ENCODE results near the gene CD247.

Gene CD247

DNA sequence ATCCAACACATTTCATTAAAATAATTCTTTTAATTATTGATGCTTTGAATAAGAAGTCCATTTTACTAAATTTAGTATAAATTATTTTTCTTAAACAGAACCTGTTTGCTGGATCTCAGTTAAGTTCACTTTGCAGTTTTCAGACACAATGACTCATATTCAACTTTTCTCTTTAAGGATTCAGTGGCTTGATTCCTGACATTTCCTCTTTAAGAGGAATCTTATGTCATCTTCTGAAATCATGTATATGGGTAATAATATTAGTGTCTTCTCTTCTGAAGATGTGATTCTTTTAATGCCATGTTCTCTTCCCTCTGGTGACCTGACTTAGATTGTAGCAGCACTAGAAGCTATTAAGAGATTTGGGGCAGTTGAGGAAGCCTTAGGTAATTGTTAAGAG, 22.7 kb upstream of the CD247 start:
- Histone ChIP-seq H3K4me1 (ENCODE audit: insufficient read depth, low read length) (no peaks in the 10 kb centered on the region), H3K4me3 (ENCODE audit: low read depth in 1 of 2, low read length in 2 of 2) (no peak overlapping the region), H3K27ac (ENCODE audit: low read length) (no peak overlapping the region), H3K27me3 (ENCODE audit: insufficient read depth, low read length, poor library complexity) (no peaks in the 10 kb centered on the region), H3K9ac (ENCODE audit: low read depth, low read length) (no peak overlapping the region), H3K4me2 (ENCODE audit: insufficient read depth, low read length) (no peak overlapping the region), H3K36me3 (ENCODE audit: insufficient read depth, low read length) (peaks cover 14% of the 10 kb centered on the region), H3K9me3 (ENCODE audit: insufficient read depth, low read length, severe bottlenecking) (no peaks in the 10 kb centered on the region), H4K20me1 (ENCODE audit: insufficient read depth, low read length) (no peaks in the 10 kb centered on the region), H3K79me2 (ENCODE audit: insufficient read depth, low read length) (no peaks in the 10 kb centered on the region), H2AFZ (ENCODE audit: low read depth, low read length) (no peak overlapping the region)
- no peak for TF ChIP-seq EZH2 (IDR thresholded peaks at IDR 0.05; ENCODE audit: borderline replicate concordance, low read depth, low read length, severe bottlenecking)
- no peak for ATAC-seq (ENCODE audit: insufficient read depth, low read depth)
- no peak for DNase-seq

GRCh38 chr1:167538657-167539056, 20.3 kb upstream of the CD247 start:
- Histone ChIP-seq H3K27ac (ENCODE audit: low read length) (no peak overlapping the region), H3K9me3 (ENCODE audit: insufficient read depth, low read length, severe bottlenecking) (no peaks in the 10 kb centered on the region), H3K4me3 (ENCODE audit: low read depth in 1 of 2, low read length in 2 of 2) (no peak overlapping the region), H3K9ac (ENCODE audit: low read depth, low read length) (no peak overlapping the region), H3K79me2 (ENCODE audit: insufficient read depth, low read length) (no peaks in the 10 kb centered on the region), H3K27me3 (ENCODE audit: insufficient read depth, low read length, poor library complexity) (no peaks in the 10 kb centered on the region), H3K36me3 (ENCODE audit: insufficient read depth, low read length) (0 out of 2 replicates have a peak, but pooled peaks cover 4% of the 10 kb centered on the region), H3K4me1 (ENCODE audit: insufficient read depth, low read length) (peaks cover 2% of the 10 kb centered on the region), H2AFZ (ENCODE audit: low read depth, low read length) (no peak overlapping the region), H3K4me2 (ENCODE audit: insufficient read depth, low read length) (no peak overlapping the region), H4K20me1 (ENCODE audit: insufficient read depth, low read length) (no peaks in the 10 kb centered on the region)
- ATAC-seq (ENCODE audit: insufficient read depth, low read depth), result no peak
- TF ChIP-seq CTCF (IDR thresholded peaks at IDR 0.05; ENCODE audit: borderline replicate concordance, extremely low read depth, low read length, poor library complexity, severe bottlenecking) (no peak), EZH2 (IDR thresholded peaks at IDR 0.05; ENCODE audit: borderline replicate concordance, low read depth, low read length, severe bottlenecking) (no peak)
- DNase-seq, result no peak

DNA sequence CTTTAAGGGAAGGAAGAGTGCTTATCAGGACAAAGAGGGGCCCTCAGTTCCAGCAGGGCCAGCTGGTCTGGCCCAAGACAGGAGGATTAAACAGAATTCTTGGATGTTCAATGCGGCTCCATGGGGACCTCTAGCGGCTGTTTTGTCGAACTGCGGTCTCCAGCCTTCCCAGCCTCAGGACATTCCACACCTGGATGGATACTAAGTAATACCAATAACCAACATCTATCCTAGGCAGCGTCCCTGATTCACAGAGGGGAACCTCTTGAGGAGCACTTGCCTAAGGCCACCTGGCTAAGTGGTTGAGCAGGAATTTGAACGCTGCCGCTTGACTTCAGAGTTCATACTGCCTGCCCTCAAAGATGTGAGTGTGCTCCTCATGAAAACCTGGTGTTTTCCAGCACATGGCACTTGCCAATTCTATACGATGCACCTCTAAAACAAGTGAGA, 15.5 kb upstream of the CD247 start:
- H4K20me1 ChIP-seq (ENCODE audit: insufficient read depth, low read length), result no peaks in the 10 kb centered on the region
- no peak overlapping the region for H3K9ac ChIP-seq (ENCODE audit: low read depth, low read length)
- no peak overlapping the region for H2AFZ ChIP-seq (ENCODE audit: low read depth, low read length)
- H3K4me3 ChIP-seq (ENCODE audit: low read depth in 1 of 2, low read length in 2 of 2), result no peak overlapping the region
- H3K9me3 ChIP-seq (ENCODE audit: insufficient read depth, low read length, severe bottlenecking), result no peaks in the 10 kb centered on the region
- H3K36me3 ChIP-seq (ENCODE audit: insufficient read depth, low read length), result no peaks in the 10 kb centered on the region
- H3K4me1 ChIP-seq (ENCODE audit: insufficient read depth, low read length), result peaks cover 14% of the 10 kb centered on the region
- ATAC-seq (ENCODE audit: insufficient read depth, low read depth) (peak; percentile 87), DNase-seq (peak; percentile 70)
- H3K27ac ChIP-seq (ENCODE audit: low read length), result peak overlapping the region; percentile 55
- no peaks in the 10 kb centered on the region for H3K27me3 ChIP-seq (ENCODE audit: insufficient read depth, low read length, poor library complexity)
- no peaks in the 10 kb centered on the region for H3K79me2 ChIP-seq (ENCODE audit: insufficient read depth, low read length)
- H3K4me2 ChIP-seq (ENCODE audit: insufficient read depth, low read length), result no peak overlapping the region
- peak; percentile 96 for TF ChIP-seq CTCF (IDR thresholded peaks at IDR 0.05; ENCODE audit: borderline replicate concordance, extremely low read depth, low read length, poor library complexity, severe bottlenecking)
- TF ChIP-seq EZH2 (IDR thresholded peaks at IDR 0.05; ENCODE audit: borderline replicate concordance, low read depth, low read length, severe bottlenecking), result no peak

GRCh38 chr1:167532964-167533824, 14.9 kb upstream of the CD247 start:
- DNase-seq (no peak), ATAC-seq (ENCODE audit: insufficient read depth, low read depth) (peak; percentile 23; the same call in 2 of the 3 replicates)
- Histone ChIP-seq H3K79me2 (ENCODE audit: insufficient read depth, low read length) (no peaks in the 10 kb centered on the region), H3K9ac (ENCODE audit: low read depth, low read length) (no peak overlapping the region), H3K27me3 (ENCODE audit: insufficient read depth, low read length, poor library complexity) (no peaks in the 10 kb centered on the region), H4K20me1 (ENCODE audit: insufficient read depth, low read length) (no peaks in the 10 kb centered on the region), H2AFZ (ENCODE audit: low read depth, low read length) (peak overlapping the region; percentile 29; the same call in 1 of the 2 replicates), H3K4me1 (ENCODE audit: insufficient read depth, low read length) (peaks cover 14% of the 10 kb centered on the region), H3K4me3 (ENCODE audit: low read depth in 1 of 2, low read length in 2 of 2) (no peak overlapping the region), H3K36me3 (ENCODE audit: insufficient read depth, low read length) (no peaks in the 10 kb centered on the region), H3K9me3 (ENCODE audit: insufficient read depth, low read length, severe bottlenecking) (no peaks in the 10 kb centered on the region), H3K4me2 (ENCODE audit: insufficient read depth, low read length) (no peak overlapping the region), H3K27ac (ENCODE audit: low read length) (peak overlapping the region; percentile 55)
- no peak for TF ChIP-seq CTCF (IDR thresholded peaks at IDR 0.05; ENCODE audit: borderline replicate concordance, extremely low read depth, low read length, poor library complexity, severe bottlenecking)
- TF ChIP-seq EZH2 (IDR thresholded peaks at IDR 0.05; ENCODE audit: borderline replicate concordance, low read depth, low read length, severe bottlenecking), result no peak
